ENCODE results near the gene KRTAP4-9. TPM values are rescaled to one million over a fixed set of nuclear protein-coding genes. Genes with fewer than 3 reads are reported as not detected.
"Not testable (repeated sequence)": the region's sequence is repeated elsewhere in the genome, so short reads cannot be mapped to it uniquely, and the experiment has no call there.

KRTAP4-9 gene
- polyA plus RNA-seq, 2 of the 4 experiments (the other 2 are of a cell fraction) = not detected

DNA sequence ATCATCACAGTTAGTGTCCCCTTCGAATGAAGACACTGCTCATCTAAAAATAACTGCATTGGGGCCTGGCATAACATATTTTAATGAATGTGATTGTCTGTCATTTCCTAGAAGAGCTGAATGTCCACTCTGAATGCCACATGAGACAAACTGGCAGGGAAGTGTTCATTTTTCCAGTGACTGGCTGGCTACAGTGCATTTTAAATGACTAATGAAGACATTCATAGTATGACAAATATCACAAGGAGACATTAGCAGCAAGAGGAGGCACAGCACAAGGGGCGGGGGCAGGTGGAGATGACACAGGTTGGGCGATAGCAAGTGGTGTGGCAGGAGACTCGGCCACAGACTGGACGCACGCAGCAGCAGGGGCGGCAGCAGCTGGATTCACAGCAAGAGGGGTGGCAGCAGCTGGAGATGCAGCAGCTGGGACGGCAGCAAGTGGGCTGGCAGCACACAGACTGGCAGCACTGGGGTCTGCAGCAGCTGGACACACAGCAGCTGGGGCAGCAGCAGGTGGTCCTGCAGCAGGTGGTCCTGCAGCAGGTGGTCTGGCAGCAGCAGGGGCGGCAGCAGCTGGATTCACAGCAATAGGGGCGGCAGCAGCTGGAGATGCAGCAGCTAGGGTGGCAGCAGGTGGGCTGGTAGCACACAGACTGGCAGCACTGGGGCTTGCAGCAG, 43.9 kb downstream of the KRTAP4-9 start:
- H3K9me3 ChIP-seq; ATAC-seq; H3K4me3 ChIP-seq; DNase-seq (ENCODE audit: low read depth in 1 of 2, low spot score in 1 of 2); H3K4me1 ChIP-seq; H3K27ac ChIP-seq; POLR2A ChIA-PET; H3K4me2 ChIP-seq; FAIRE-seq: not testable (repeated sequence)
- CTCF ChIA-PET = interaction anchor here (0.7 kb wide), 1 partner anchor 381 kb away, joined by 3 read pairs; no protein-coding TSS in a partner anchor
- WGBS (ENCODE audit: missing lambda C conversion rate) = 70% methylated on average over 10 of the region's 10 CpGs

DNA sequence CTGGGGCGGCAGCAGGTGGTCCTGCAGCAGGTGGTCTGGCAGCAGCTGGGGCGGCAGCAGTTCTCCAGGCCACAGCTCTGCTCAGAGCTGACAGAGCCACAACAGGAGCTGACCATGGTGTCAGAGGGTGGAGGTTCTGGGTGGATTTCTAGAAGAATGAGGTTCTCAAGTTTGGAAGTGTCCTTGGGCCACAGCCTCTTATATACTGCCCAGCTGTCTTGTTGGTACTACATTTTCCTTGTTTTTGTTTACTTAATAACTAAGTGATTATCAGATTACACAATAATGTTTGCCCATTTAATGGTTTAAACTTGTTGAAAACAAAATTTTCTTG, 44.4 kb downstream of the KRTAP4-9 start, which contains the start of gene KRTAP4-5:
KRTAP4-5 (minus strand) TSS at position 174 of the 334 bp plus-strand sequence; CDS start at position 116, 58 bp downstream.
- POLR2A ChIA-PET = no interaction called here
- no peak within 1 kb of the TSS for H3K4me3 ChIP-seq
- CTCF ChIA-PET = interaction anchor here (0.7 kb wide), 1 partner anchor 381 kb away, joined by 3 read pairs; no protein-coding TSS in a partner anchor
- H3K4me2 ChIP-seq = no peak within 1 kb of the TSS
- FAIRE-seq (no peak), ATAC-seq (peak in 1 of 2 experiments; percentile 39; a peak in 1 of 6 replicates), DNase-seq (ENCODE audit: low read depth in 1 of 2, low spot score in 1 of 2) (no peak)
- H3K27ac ChIP-seq = no peak within 1 kb of the TSS
- TF ChIP-seq, protein P1, sequence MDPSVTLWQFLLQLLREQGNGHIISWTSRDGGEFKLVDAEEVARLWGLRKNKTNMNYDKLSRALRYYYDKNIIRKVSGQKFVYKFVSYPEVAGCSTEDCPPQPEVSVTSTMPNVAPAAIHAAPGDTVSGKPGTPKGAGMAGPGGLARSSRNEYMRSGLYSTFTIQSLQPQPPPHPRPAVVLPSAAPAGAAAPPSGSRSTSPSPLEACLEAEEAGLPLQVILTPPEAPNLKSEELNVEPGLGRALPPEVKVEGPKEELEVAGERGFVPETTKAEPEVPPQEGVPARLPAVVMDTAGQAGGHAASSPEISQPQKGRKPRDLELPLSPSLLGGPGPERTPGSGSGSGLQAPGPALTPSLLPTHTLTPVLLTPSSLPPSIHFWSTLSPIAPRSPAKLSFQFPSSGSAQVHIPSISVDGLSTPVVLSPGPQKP (IDR thresholded peaks at IDR 0.05; ENCODE audit: low read depth, low read length) = no peak
- no peak for TF ChIP-seq ZNF302 (CRISPR knock-in tag; IDR thresholded peaks at IDR 0.05)
- TF ChIP-seq CEBPB (IDR thresholded peaks at IDR 0.05) = no peak
- TF ChIP-seq ZC3H11A (IDR thresholded peaks at IDR 0.05) = no peak
- H3K4me1 ChIP-seq = no peaks in the 10 kb centered on the region
- 56% methylated on average over 2 of the region's 2 CpGs for WGBS (ENCODE audit: missing lambda C conversion rate)
- H3K9me3 ChIP-seq = no peaks in the 10 kb centered on the region

DNA sequence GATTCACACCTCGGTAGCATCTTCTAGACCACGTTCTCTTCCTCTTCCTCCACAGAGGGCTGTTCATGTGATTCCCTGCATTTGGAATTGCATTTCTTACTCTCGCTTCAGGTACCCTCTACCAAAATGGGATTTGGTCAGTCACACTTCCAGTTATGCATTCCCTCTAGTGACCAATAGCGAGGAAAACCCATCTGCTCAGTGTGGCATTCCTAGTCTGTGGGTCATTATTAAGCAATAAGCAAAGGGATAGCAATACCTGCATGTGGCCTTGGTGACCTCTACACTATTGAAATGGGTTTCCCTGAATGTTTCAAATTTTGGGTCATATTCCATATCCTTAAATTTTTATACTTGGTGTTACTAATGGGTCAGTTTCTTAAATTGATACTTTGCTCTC, 44.8 kb downstream of the KRTAP4-9 start:
- ATAC-seq = no peak
- ChIA-PET CTCF (interaction anchor here (0.7 kb wide), 1 partner anchor 381 kb away, joined by 3 read pairs; no protein-coding TSS in a partner anchor), POLR2A (no interaction called here)
- H3K27ac ChIP-seq = no peak overlapping the region
- no peaks in the 10 kb centered on the region for H3K4me1 ChIP-seq
- TF ChIP-seq, protein P2, sequence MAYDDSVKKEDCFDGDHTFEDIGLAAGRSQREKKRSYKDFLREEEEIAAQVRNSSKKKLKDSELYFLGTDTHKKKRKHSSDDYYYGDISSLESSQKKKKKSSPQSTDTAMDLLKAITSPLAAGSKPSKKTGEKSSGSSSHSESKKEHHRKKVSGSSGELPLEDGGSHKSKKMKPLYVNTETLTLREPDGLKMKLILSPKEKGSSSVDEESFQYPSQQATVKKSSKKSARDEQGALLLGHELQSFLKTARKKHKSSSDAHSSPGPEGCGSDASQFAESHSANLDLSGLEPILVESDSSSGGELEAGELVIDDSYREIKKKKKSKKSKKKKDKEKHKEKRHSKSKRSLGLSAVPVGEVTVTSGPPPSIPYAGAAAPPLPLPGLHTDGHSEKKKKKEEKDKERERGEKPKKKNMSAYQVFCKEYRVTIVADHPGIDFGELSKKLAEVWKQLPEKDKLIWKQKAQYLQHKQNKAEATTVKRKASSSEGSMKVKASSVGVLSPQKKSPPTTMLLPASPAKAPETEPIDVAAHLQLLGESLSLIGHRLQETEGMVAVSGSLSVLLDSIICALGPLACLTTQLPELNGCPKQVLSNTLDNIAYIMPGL (CRISPR knock-in tag; IDR thresholded peaks at IDR 0.05; ENCODE audit: borderline replicate concordance) = no peak
- no peak for TF ChIP-seq CHD4 (IDR thresholded peaks at IDR 0.05; ENCODE audit: borderline replicate concordance)
- no peak for TF ChIP-seq HOXA7 (CRISPR knock-in tag; IDR thresholded peaks at IDR 0.05)
- TF ChIP-seq, protein P3, sequence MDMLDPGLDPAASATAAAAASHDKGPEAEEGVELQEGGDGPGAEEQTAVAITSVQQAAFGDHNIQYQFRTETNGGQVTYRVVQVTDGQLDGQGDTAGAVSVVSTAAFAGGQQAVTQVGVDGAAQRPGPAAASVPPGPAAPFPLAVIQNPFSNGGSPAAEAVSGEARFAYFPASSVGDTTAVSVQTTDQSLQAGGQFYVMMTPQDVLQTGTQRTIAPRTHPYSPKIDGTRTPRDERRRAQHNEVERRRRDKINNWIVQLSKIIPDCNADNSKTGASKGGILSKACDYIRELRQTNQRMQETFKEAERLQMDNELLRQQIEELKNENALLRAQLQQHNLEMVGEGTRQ (IDR thresholded peaks at IDR 0.05) = no peak
- no peak for TF ChIP-seq RARB (CRISPR knock-in tag; IDR thresholded peaks at IDR 0.05)
- no peak for TF ChIP-seq POLR2A (IDR thresholded peaks at IDR 0.05; ENCODE audit: low read length)
- FAIRE-seq = peak; percentile 18
- 78% methylated on average over 4 of the region's 4 CpGs for WGBS (ENCODE audit: missing lambda C conversion rate)
- DNase-seq (ENCODE audit: low read depth in 1 of 2, low spot score in 1 of 2) = no peak
- H3K4me3 ChIP-seq = no peak overlapping the region
- H3K4me2 ChIP-seq = no peak overlapping the region
- no peaks in the 10 kb centered on the region for H3K9me3 ChIP-seq

DNA sequence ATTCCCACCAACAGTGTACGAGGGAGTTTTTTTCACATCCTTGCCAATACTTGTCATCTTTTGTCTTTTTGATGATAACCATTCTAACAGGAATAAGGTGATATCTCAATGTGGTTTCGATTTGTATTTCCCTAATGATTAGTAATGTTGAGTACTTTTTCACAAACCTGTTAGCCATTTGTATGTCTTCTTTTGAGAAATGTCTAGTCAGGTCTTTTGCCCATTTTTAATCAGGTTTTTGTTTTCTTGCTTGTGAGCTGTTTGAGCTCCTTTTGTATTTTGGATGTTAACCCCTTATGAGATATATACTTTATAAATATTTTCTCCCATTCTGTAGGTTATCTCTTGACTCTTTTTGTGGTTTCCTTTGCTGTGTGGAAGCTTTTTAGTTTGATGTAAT, 46.3 kb downstream of the KRTAP4-9 start:
- H3K4me2 ChIP-seq = no peak overlapping the region
- no peak for ATAC-seq
- ChIA-PET CTCF (no interaction called here), POLR2A (no interaction called here)
- no peak overlapping the region for H3K4me3 ChIP-seq
- H3K9me3 ChIP-seq = no peaks in the 10 kb centered on the region
- TF ChIP-seq MAFK (IDR thresholded peaks at IDR 0.05; ENCODE audit: partially characterized antibody) (peak; percentile 71), SREBF2 (IDR thresholded peaks at IDR 0.05) (no peak)
- H3K4me1 ChIP-seq = no peaks in the 10 kb centered on the region
- peak; percentile 46 for FAIRE-seq
- no peak overlapping the region for H3K27ac ChIP-seq
- 35% methylated on average over 2 of the region's 2 CpGs for WGBS (ENCODE audit: missing lambda C conversion rate)
- no peak for DNase-seq (ENCODE audit: low read depth in 1 of 2, low spot score in 1 of 2)

DNA sequence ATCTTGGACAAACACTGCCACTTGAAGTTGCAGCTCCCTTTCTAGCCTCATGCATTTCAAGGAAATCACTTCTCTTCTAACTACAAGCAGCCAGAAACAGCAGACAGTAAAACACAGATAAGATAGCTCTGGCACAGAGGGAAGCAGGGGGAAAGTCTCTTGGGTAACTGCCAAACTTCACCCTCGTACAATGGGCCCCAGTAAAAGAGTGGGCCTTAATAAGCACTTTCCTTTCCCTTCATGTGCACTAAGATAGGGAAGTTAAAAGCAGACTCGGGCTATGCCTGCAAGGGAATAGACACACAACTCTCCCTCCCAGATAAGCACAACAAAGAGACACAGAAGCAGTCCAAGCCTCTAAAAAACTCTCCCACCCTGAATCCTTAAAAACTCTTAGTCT, 48.7 kb downstream of the KRTAP4-9 start:
- ChIA-PET CTCF (no interaction called here), POLR2A (no interaction called here)
- DNase-seq (ENCODE audit: low read depth in 1 of 2, low spot score in 1 of 2) (no peak), FAIRE-seq (no peak), ATAC-seq (no peak)
- 38% methylated on average over 2 of the region's 2 CpGs for WGBS (ENCODE audit: missing lambda C conversion rate)
- Histone ChIP-seq H3K4me2 (no peak overlapping the region), H3K9me3 (no peaks in the 10 kb centered on the region), H3K4me1 (no peaks in the 10 kb centered on the region), H3K27ac (no peak overlapping the region), H3K4me3 (no peak overlapping the region)
- no peak for TF ChIP-seq CHD2 (IDR thresholded peaks at IDR 0.05; ENCODE audit: low read length, partially characterized antibody)
- TF ChIP-seq TFCP2L1 (CRISPR knock-in tag; IDR thresholded peaks at IDR 0.05) = no peak
- no peak for TF ChIP-seq FOSB (CRISPR knock-in tag; IDR thresholded peaks at IDR 0.05)
- TF ChIP-seq, protein P4, sequence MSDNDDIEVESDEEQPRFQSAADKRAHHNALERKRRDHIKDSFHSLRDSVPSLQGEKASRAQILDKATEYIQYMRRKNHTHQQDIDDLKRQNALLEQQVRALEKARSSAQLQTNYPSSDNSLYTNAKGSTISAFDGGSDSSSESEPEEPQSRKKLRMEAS (IDR thresholded peaks at IDR 0.05) = no peak
- no peak for TF ChIP-seq EHF (CRISPR knock-in tag; IDR thresholded peaks at IDR 0.05)
- no peak for TF ChIP-seq FOXS1 (CRISPR knock-in tag; IDR thresholded peaks at IDR 0.05)
- TF ChIP-seq ZC3H11A (IDR thresholded peaks at IDR 0.05) = no peak
- no peak for TF ChIP-seq ESRRA (IDR thresholded peaks at IDR 0.05; ENCODE audit: borderline replicate concordance, low read length)
